T-helper 1 cell (primary cell): ENCODE measurements around the gene CACNA1D.

Experiments used
- DNase-seq, 5 donors: peaks; one replicate each; pipeline ENCODE4 v3.0.0-alpha.2; 2012 to 2020

CACNA1D gene

GRCh38 chr3:53721187-53722119 lies 227.0 kb downstream of the CACNA1D start:
- DNase-seq: no peak

GRCh38 chr3:53724566-53724965 lies 230.2 kb downstream of the CACNA1D start:
- peak in 1 of 5 donors; percentile 12 for DNase-seq

- peak in 1 of 5 donors; percentile 27 for DNase-seq
These were observed 231.1 kb downstream of the CACNA1D start for GRCh38 chr3:53725387-53725995.

- DNase-seq: no peak
These were observed 232.2 kb downstream of the CACNA1D start for GRCh38 chr3:53726643-53727042.

- DNase-seq: no peak
These were observed 234.2 kb downstream of the CACNA1D start for GRCh38 chr3:53728606-53729005.

- DNase-seq: no peak
These were observed 234.7 kb downstream of the CACNA1D start for GRCh38 chr3:53729159-53729558.

GRCh38 chr3:53729618-53730017 lies 235.2 kb downstream of the CACNA1D start:
- DNase-seq: peak in 1 of 5 donors; percentile 28

- DNase-seq: no peak
These were observed 236.2 kb downstream of the CACNA1D start for GRCh38 chr3:53730576-53730975.

- DNase-seq: no peak
These were observed 237.7 kb downstream of the CACNA1D start for GRCh38 chr3:53731934-53732624.

GRCh38 chr3:53733446-53733845 lies 239.0 kb downstream of the CACNA1D start:
- DNase-seq: no peak

GRCh38 chr3:53739966-53740365 lies 245.6 kb downstream of the CACNA1D start:
- no peak for DNase-seq

- no peak for DNase-seq
These were observed 246.5 kb downstream of the CACNA1D start for GRCh38 chr3:53740956-53741355.

GRCh38 chr3:53744351-53744750 lies 249.9 kb downstream of the CACNA1D start:
- DNase-seq: no peak

- no peak for DNase-seq
These were observed 253.1 kb downstream of the CACNA1D start for GRCh38 chr3:53747559-53747958.

GRCh38 chr3:53748512-53749271 lies 254.3 kb downstream of the CACNA1D start:
- DNase-seq: no peak

- DNase-seq: no peak
These were observed 255.0 kb downstream of the CACNA1D start for GRCh38 chr3:53749448-53749847.

- DNase-seq: peak in 1 of 5 donors; percentile 33
These were observed 256.1 kb downstream of the CACNA1D start for GRCh38 chr3:53750253-53751210.

- DNase-seq: peak in 1 of 5 donors; percentile 90
These were observed 259.2 kb downstream of the CACNA1D start for GRCh38 chr3:53753518-53754183.

- DNase-seq: no peak
These were observed 259.9 kb downstream of the CACNA1D start for GRCh38 chr3:53754325-53754724.

GRCh38 chr3:53758846-53759245 lies 264.4 kb downstream of the CACNA1D start:
- no peak for DNase-seq

- no peak for DNase-seq
These were observed 268.9 kb downstream of the CACNA1D start for GRCh38 chr3:53763353-53763752.
